ENCODE results near the gene USP7. TPM values are rescaled to one million over a fixed set of nuclear protein-coding genes. Genes with fewer than 3 reads are reported as not detected.

The USP7 gene
- total and polyA plus RNA-seq, 2 donors from 2014 or later = 26.7 to 92.0 TPM

DNA sequence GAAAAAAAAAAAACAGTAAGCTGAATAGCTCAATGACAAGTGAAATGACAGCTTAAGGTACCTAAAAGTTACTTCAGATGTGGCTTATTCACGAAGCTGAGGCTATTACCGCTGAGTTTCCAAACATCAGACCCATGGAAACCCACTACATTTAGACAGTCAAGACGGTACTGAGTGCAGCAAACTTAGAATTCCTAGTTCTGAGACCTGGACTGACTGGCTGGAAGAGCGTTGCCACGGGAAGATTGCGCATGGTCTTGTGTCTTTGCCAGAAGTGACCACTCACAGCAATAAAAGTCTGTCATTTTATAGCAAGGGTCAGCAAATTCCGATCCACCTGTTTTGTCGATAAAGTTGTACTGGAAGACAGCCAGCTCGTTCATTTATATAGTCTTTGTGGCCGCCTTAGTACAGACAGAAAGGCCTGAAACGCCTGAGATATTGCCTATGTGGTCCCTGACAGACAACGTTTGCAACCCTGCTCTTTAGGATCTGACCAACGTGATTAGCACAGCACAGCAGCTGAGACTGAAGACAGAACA, 62.3 kb downstream of the USP7 start:
- intact Hi-C loops (cut with DNase I) = no loop called here
- H3K36me3 ChIP-seq (ENCODE audit: control insufficient read depth in 2 of 3, insufficient read depth in 3 of 3, low read length in 3 of 3) = peaks cover 29 to 73% (median 65%) of the 10 kb centered on the region in 3 donors
- H3K4me3 ChIP-seq (ENCODE audit: low read length in 3 of 3) = no peak overlapping the region
- no peak for DNase-seq
- FAIRE-seq = no peak
- H3K4me1 ChIP-seq (ENCODE audit: control insufficient read depth in 2 of 3, insufficient read depth in 2 of 3, low read depth in 1 of 3, low read length in 3 of 3) = no peaks in the 10 kb centered on the region
- H3K9ac ChIP-seq (ENCODE audit: low read length in 3 of 3) = no peak overlapping the region
- no peak overlapping the region for H3K27ac ChIP-seq (ENCODE audit: low read depth in 2 of 2, low read length in 2 of 2)
- no peaks in the 10 kb centered on the region for H3K9me3 ChIP-seq (ENCODE audit: control insufficient read depth in 2 of 3, insufficient read depth in 1 of 3, low read length in 3 of 3)
- no peaks in the 10 kb centered on the region for H3K27me3 ChIP-seq (ENCODE audit: control insufficient read depth, insufficient read depth, low read length)
- TF ChIP-seq, protein P1, sequence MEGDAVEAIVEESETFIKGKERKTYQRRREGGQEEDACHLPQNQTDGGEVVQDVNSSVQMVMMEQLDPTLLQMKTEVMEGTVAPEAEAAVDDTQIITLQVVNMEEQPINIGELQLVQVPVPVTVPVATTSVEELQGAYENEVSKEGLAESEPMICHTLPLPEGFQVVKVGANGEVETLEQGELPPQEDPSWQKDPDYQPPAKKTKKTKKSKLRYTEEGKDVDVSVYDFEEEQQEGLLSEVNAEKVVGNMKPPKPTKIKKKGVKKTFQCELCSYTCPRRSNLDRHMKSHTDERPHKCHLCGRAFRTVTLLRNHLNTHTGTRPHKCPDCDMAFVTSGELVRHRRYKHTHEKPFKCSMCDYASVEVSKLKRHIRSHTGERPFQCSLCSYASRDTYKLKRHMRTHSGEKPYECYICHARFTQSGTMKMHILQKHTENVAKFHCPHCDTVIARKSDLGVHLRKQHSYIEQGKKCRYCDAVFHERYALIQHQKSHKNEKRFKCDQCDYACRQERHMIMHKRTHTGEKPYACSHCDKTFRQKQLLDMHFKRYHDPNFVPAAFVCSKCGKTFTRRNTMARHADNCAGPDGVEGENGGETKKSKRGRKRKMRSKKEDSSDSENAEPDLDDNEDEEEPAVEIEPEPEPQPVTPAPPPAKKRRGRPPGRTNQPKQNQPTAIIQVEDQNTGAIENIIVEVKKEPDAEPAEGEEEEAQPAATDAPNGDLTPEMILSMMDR (IDR thresholded peaks at IDR 0.05; ENCODE audit: borderline replicate concordance, extremely low read depth, insufficient read depth) = no peak

DNA sequence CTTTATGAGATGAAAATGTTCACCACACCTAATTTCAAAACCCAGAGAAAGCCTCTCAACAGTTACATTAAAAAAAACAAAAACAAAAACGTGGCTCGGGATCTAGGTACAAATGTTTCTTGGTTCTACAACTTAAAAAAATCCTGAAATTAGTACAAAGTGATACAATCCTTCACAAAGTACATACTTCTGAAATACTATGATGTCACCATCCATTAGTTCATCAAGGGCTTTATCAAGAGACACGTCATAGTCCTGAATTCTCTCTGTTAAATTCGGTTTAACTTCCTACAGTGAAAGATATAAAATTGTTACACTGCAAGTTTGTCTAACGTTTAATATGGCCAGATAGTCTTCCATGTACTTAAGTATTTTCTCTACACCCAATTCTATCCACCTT, 63.4 kb downstream of the USP7 start:
- no peak for FAIRE-seq
- DNase-seq = no peak
- no peak overlapping the region for H3K27ac ChIP-seq (ENCODE audit: low read depth in 2 of 2, low read length in 2 of 2)
- H3K27me3 ChIP-seq (ENCODE audit: control insufficient read depth, insufficient read depth, low read length) = no peaks in the 10 kb centered on the region
- H3K4me3 ChIP-seq (ENCODE audit: low read length in 3 of 3) = no peak overlapping the region
- no peaks in the 10 kb centered on the region for H3K9me3 ChIP-seq (ENCODE audit: control insufficient read depth in 2 of 3, insufficient read depth in 1 of 3, low read length in 3 of 3)
- intact Hi-C loops (cut with DNase I) = no loop called here
- H3K36me3 ChIP-seq (ENCODE audit: control insufficient read depth in 2 of 3, insufficient read depth in 3 of 3, low read length in 3 of 3) = peaks cover 27 to 72% (median 60%) of the 10 kb centered on the region in 3 donors
- TF ChIP-seq, protein P1 (IDR thresholded peaks at IDR 0.05; ENCODE audit: borderline replicate concordance, extremely low read depth, insufficient read depth) = no peak
- no peaks in the 10 kb centered on the region for H3K4me1 ChIP-seq (ENCODE audit: control insufficient read depth in 2 of 3, insufficient read depth in 2 of 3, low read depth in 1 of 3, low read length in 3 of 3)
- H3K9ac ChIP-seq (ENCODE audit: low read length in 3 of 3) = no peak overlapping the region

DNA sequence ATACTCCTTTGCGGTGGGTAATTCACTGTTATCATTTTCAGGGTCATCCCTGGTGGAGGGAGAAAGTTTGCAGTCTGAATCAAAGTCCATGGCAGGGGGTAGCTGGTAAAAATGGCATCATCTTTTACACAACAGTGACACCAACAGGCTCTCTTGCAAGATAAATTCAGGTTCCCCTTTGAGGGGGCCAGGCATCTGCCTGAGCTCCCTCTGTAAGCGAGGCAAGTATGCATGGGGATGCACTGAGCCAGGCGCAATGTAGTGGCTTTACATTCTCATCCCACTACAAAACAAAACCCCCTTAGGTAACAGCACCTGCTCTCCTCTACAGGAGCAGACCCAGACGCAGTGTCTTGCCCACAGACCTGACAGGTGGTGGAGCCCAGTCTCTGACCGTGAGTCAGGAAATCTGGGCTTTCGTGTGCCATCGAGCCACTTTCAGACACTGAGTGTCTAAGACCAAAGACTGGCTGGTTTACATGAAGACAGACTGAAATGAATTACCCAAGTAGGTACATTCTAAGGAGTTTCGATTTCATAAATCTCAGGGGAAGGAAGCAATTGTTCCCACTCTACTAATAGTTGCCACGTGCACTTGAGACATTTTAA, 63.9 kb downstream of the USP7 start:
- no peaks in the 10 kb centered on the region for H3K27me3 ChIP-seq (ENCODE audit: control insufficient read depth, insufficient read depth, low read length)
- DNase-seq = peak in 2 of 5 donors; percentile 9 to 36
- H3K4me3 ChIP-seq (ENCODE audit: low read length in 3 of 3) = no peak overlapping the region
- intact Hi-C loops (cut with DNase I) = loop anchor here (10.0 kb wide), 1 partner anchor 55 kb away; no protein-coding TSS in a partner anchor
- no peak overlapping the region for H3K27ac ChIP-seq (ENCODE audit: low read depth in 2 of 2, low read length in 2 of 2)
- no peak overlapping the region for H3K9ac ChIP-seq (ENCODE audit: low read length in 3 of 3)
- H3K36me3 ChIP-seq (ENCODE audit: control insufficient read depth in 2 of 3, insufficient read depth in 3 of 3, low read length in 3 of 3) = peaks cover 23 to 77% (median 60%) of the 10 kb centered on the region in 3 donors
- TF ChIP-seq, protein P1 (IDR thresholded peaks at IDR 0.05; ENCODE audit: borderline replicate concordance, extremely low read depth, insufficient read depth) = no peak
- H3K4me1 ChIP-seq (ENCODE audit: control insufficient read depth in 2 of 3, insufficient read depth in 2 of 3, low read depth in 1 of 3, low read length in 3 of 3) = no peaks in the 10 kb centered on the region
- H3K9me3 ChIP-seq (ENCODE audit: control insufficient read depth in 2 of 3, insufficient read depth in 1 of 3, low read length in 3 of 3) = no peaks in the 10 kb centered on the region
- no peak for FAIRE-seq
